ENCODE data around the gene C12orf54. TPM values are rescaled to one million over a fixed set of nuclear protein-coding genes. Genes with fewer than 3 reads are reported as not detected.
"Not testable (repeated sequence)": the region's sequence is repeated elsewhere in the genome, so short reads cannot be mapped to it uniquely, and the experiment has no call there.

Gene C12orf54
- not detected in 2 replicates for total RNA-seq

GRCh38 chr12:48482198-48482597 is at the start of gene C12orf54:
C12orf54 (plus strand) TSS chr12:48482498; CDS start chr12:48483297, 799 bp downstream.
- DNase-seq (ENCODE audit: low read depth in 2 of 2), result no peak

GRCh38 chr12:48434016-48434415 is 48.3 kb upstream of the C12orf54 start:
- DNase-seq (ENCODE audit: low read depth in 2 of 2), result not testable (repeated sequence)

- DNase-seq (ENCODE audit: low read depth in 2 of 2), result no peak
These were observed 41.2 kb upstream of the C12orf54 start for GRCh38 chr12:48441069-48441468.

- DNase-seq (ENCODE audit: low read depth in 2 of 2), result no peak
These were observed 40.0 kb upstream of the C12orf54 start for GRCh38 chr12:48442179-48442847.

- no peak for DNase-seq (ENCODE audit: low read depth in 2 of 2)
These were observed 36.8 kb upstream of the C12orf54 start for GRCh38 chr12:48445538-48445937.

DNA sequence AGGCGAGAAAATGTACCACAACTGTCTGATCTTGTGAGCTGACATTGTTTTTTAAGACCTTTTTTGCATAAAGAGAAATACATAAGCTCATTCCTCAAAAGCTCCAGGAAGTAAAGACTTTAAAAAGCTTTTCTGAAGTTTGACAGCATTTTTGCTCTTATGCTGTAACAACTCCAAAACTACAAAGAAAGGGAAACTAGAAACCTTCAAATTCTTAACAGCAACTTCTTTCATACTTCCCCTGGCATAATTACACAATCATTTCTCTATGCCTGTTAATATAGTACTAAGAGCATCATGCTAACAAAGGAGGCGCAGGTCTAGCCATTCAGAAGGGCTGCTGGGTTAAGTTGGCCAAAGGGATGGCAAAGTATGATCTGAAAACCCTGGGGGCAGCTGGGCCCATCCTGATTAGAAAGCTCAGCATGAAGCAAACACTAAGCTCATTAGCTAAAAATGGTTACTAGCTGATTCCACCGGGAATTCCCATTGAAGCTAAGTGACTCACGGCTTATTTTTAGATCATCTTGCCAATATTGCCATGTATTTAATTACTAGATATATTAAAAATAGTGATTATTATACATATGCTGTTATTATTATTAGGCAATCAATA is 36.0 kb upstream of the C12orf54 start:
- peak; percentile 14 to 34 for DNase-seq (ENCODE audit: low read depth in 2 of 2)

DNA sequence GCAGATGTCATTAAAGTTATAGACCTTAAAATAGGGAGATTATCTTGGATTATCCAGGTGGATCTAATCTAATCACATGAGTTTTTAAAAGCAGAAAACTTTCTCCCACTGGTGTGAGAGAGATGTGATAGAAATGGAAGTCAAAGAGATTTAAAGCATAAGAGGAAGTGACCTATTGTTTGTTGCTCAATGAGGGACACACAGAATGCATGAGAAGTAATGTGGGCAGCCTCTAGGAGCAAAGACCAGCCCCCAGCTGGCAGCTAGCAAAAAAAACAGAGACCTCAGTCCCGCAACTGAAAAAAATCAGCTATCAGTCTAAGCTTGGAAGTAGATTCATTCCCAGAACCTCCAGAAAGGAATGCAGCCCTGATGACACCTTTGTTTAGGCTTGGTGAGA is 34.5 kb upstream of the C12orf54 start:
- DNase-seq (ENCODE audit: low read depth in 2 of 2), result no peak

GRCh38 chr12:48451372-48451771 is 30.9 kb upstream of the C12orf54 start:
- no peak for DNase-seq (ENCODE audit: low read depth in 2 of 2)

- DNase-seq (ENCODE audit: low read depth in 2 of 2), result not testable (repeated sequence)
These were observed 29.3 kb upstream of the C12orf54 start for GRCh38 chr12:48452961-48453360.

DNA sequence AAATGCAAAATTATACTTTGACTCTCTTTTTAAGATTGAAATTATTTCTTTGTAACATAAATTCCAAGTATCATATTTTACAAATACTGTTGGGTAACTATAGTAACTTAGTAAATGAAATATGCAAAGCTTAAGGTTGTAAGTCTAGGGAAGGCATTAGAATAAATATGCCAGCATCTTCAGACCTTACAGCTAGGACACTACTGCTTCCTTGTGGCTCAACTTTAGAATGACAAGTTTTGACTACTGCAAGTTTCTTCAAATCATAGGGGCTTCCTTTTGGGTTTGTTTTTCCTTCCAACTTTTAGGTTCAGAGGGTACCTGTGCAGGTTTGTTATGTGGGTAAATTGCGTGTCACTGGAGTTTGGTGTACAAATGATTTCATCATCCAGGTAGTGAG is 27.6 kb upstream of the C12orf54 start:
- peak; percentile 10 to 48 for DNase-seq (ENCODE audit: low read depth in 2 of 2)

- DNase-seq (ENCODE audit: low read depth in 2 of 2), result no peak
These were observed 27.2 kb upstream of the C12orf54 start for GRCh38 chr12:48455116-48455515.

GRCh38 chr12:48459259-48459658 is 23.0 kb upstream of the C12orf54 start:
- DNase-seq (ENCODE audit: low read depth in 2 of 2), result no peak

DNA sequence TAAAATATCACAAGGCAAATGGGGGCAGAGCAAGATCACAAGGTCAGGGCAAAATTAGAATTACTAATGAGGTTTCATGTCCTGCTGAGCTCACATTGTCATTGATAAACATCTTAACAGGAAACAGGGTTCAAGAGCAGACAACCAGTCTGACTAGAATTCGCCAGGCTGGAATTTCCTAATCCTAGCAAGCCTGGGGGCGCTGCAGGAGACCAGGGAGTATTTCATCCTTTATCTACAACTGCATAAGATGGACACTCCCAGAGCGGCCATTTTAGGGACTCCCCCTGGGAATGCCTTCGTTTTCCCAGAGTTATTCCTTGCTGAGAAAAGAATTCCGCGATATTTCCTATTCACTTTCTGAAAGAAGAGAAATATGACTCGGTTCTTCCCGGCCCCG is 13.3 kb upstream of the C12orf54 start:
- not testable (repeated sequence) for DNase-seq (ENCODE audit: low read depth in 2 of 2)

GRCh38 chr12:48472259-48472658 is 10.0 kb upstream of the C12orf54 start, which contains the start of gene ANP32D:
ANP32D (plus strand) TSS chr12:48472559; CDS start chr12:48472665, 106 bp downstream.
- no peak for DNase-seq (ENCODE audit: low read depth in 2 of 2)

GRCh38 chr12:48473061-48473460 is 9.2 kb upstream of the C12orf54 start:
- no peak for DNase-seq (ENCODE audit: low read depth in 2 of 2)

- DNase-seq (ENCODE audit: low read depth in 2 of 2), result not testable (repeated sequence)
These were observed 7.8 kb upstream of the C12orf54 start for GRCh38 chr12:48474497-48474896.

DNA sequence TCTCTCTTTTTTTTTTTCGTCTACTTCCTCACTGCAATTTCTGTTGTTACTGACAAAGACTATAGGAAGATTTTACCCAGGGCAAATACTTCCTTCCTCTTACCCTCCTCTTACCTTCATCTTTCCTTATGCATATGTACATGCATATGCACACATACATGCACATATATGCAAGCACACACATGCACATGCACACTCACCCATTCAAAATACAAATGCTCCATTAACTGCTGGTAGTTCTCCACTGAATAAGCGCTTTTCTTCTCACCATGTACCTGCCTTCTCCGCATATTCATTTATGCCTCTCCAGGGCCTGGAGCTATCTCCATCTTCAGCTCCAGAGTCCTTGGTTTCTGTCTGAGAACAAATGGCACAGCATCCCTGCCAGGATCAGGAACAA is 632 bp downstream of the C12orf54 start:
- DNase-seq (ENCODE audit: low read depth in 2 of 2), result no peak

DNA sequence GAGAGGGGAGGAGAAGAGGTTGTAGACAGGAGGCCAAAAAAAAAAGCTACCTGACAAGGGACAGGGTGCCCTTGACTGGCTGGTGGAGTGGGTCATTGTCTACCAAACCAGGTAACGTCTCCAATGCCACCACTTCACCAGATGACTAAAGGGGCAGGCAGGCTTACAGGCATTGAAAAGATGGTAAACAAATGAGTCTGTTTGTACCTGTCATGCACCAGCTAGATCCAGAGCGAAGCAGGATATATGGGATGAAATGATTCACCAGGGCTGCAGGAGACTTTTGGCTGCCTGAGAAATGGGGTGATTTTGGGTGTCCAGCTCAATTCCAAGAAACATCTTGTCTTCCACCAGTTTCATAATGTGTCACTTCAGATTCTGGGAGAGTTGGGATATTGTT is 4.0 kb downstream of the C12orf54 start:
- DNase-seq (ENCODE audit: low read depth in 2 of 2), result no peak

DNA sequence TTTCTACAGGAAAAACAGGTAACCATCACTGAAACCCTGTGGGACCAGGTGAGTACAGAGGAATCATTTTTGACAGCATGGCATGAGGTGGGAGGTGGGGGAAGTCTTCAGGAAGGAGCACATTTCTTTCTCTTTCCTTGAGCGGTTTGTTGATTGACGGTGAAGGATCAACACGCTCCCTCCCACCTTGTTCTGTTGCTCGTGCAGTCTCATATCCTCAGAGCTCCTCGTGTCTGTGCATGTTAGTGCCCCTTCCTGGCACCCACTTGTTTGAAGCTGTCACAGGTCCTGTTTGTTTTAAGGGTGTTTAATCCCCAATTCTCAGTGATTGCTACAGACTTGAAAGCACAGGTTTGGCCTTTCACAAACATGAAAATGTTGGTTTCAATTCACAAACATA is 4.4 kb downstream of the C12orf54 start:
- DNase-seq (ENCODE audit: low read depth in 2 of 2), result no peak

GRCh38 chr12:48489012-48489411 is 6.7 kb downstream of the C12orf54 start:
- no peak for DNase-seq (ENCODE audit: low read depth in 2 of 2)

DNA sequence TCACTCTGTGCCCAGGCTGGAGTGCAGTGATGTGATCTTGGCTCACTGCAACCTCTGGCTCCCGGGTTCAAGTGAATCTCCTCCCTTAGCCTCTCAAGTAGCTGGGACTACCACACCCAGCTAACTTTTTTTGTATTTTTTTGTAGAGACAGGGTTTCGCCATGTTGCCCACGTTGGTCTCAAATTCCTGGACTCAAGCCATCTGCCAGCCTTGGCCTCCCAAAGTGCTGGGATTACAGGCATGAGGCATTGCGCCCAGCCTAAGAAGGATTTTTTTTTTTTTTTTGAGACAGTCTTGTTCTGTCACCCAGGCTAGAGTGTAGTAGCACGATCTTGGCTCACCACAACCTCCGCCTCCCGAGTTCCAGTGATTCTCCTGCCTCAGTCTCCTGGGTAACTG is 7.2 kb downstream of the C12orf54 start:
- DNase-seq (ENCODE audit: low read depth in 2 of 2), result not testable (repeated sequence)

GRCh38 chr12:48500281-48500680 is 18.0 kb downstream of the C12orf54 start:
- not testable (repeated sequence) for DNase-seq (ENCODE audit: low read depth in 2 of 2)

DNA sequence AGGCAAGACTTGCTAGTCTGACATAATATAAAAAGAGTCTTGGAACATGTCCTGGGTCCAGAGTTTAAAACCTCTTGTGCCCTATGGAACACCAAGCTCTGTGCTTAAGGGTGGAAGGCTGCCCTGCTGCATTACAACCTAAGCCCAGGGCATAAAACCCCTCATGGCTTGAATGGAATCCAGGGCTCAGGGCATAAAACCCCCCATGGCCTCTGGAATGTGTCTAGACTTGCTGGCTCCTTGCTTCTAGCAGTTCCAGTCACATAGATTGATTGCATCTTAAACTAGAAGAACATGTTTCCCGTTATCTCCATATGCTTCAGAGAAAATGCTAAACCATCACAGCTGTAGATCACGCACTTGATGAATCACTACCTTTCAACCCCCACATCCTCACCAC is 24.5 kb downstream of the C12orf54 start:
- DNase-seq (ENCODE audit: low read depth in 2 of 2), result not testable (repeated sequence)

All from dermis microvascular lymphatic vessel endothelial cell (primary cell).